Heart left ventricle (tissue), 16 donors: ENCODE data around the gene LRMDA. TPM values are rescaled to one million over a fixed set of nuclear protein-coding genes. Genes with fewer than 3 reads are reported as not detected.
A peak's percentile ranks its signal among the peaks of the same experiment; 100 is the strongest.

Experiments
- ATAC-seq, 4 donors: fragments of 200-7000 bp; cut with Tn5 transposase; one replicate each; pipeline ENCODE4 v1.9.1; 2020 to 2022; ENCODE audit warnings: moderate library complexity in 4 of 4, mild to moderate bottlenecking in 3 of 4, moderate number of reproducible peaks in 1 of 4
- DNase-seq, 5 donors: peaks; one replicate each; pipeline ENCODE4 v3.0.0-alpha.2; 2020
- H3K27ac ChIP-seq, 12 donors: fragments of 200-600 bp; sonication (generic) in 4 of 12; one replicate each; pipeline versions ENCODE4 v1.5.0 to v1.8.0; 2016 to 2022; ENCODE audit warnings: mild to moderate bottlenecking in 2 of 12
- H3K27me3 ChIP-seq, 9 donors: fragments of 200-600 bp; sonication (generic) in 2 of 9; one replicate each; pipeline versions ENCODE4 v1.5.1 to v1.8.0; 2016 to 2022; ENCODE audit warnings: mild to moderate bottlenecking in 3 of 9
- H3K36me3 ChIP-seq, 9 donors: fragments of 200-600 bp; sonication (generic) in 2 of 9; one replicate each; pipeline versions ENCODE4 v1.5.0 to v1.8.0; 2018 to 2022; ENCODE audit warnings: mild to moderate bottlenecking in 2 of 9
- H3K4me1 ChIP-seq, 12 donors: fragments of 200-600 bp; sonication (generic) in 4 of 12; one replicate each; pipeline versions ENCODE4 v1.5.0 to v1.8.0; 2016 to 2022; ENCODE audit warnings: mild to moderate bottlenecking in 3 of 12
- H3K4me3 ChIP-seq, 12 donors: fragments of 200-600 bp; sonication (generic) in 4 of 12; one replicate each; pipeline versions ENCODE4 v1.5.0 to v1.8.0; 2017 to 2022; ENCODE audit warnings: mild to moderate bottlenecking in 9 of 12, moderate library complexity in 4 of 12
- H3K9me3 ChIP-seq, 12 donors: fragments of 200-600 bp; sonication (generic) in 4 of 12; one replicate each; pipeline versions ENCODE4 v1.5.0 to v1.8.0; 2016 to 2022; ENCODE audit warnings: mild to moderate bottlenecking in 1 of 12
- POLR2A ChIP-seq, 2 donors: fragments of 450-650 bp; IDR thresholded peaks; one replicate each; pipeline ENCODE4 v1.6.1; 2017; ENCODE audit warnings: antibody characterized with exemption in 2 of 2, mild to moderate bottlenecking in 2 of 2, moderate library complexity in 2 of 2
- WGBS, 4 donors: extraction: QIAGEN DNeasy Blood & Tissue Kit in 2 of 4; methylation state at CpG; one replicate each; pipeline versions ENCODE4 v1.1.5 to v1.1.7; 2013 to 2018; 5-methylcytosine and 5-hydroxymethylcytosine counted together
- intact Hi-C, 10 donors: fragments of 100-400 bp; cut with DNase I; formaldehyde crosslinking; loops; one replicate each; pipeline versions ENCODE4 v1.11.1 to v1.14.2; 2022
- polyA plus RNA-seq, 2 donors: library from polyadenylated mRNA; stranded (reverse); fragments of 200-250 nt; gene quantifications; one replicate each; pipeline ENCODE4 v1.2.3, GENCODE V29; 2013
- total RNA-seq, 9 donors: library from RNA; depleted of rRNA in 2 of 9; stranded (reverse); fragments of >200 nt in 2 of 9; fragmentation: NEBNext Ultra II Directional in 3 of 9; extraction: Animal tissue kit (Norgen Biotek cat#: 25700) in 3 of 9; gene quantifications; one replicate each; pipeline versions ENCODE4 v1.1.0 to v1.2.4, GENCODE V29; 2016 to 2023
- TF ChIP-seq, protein P1 (sequence below), 12 donors: fragments of 200-600 bp; sonication (generic) in 4 of 12; IDR thresholded peaks; one replicate each; pipeline versions ENCODE4 v1.5.0 to v1.8.0; 2018 to 2022; ENCODE audit warnings: antibody characterized with exemption in 12 of 12, mild to moderate bottlenecking in 5 of 12
- donor health status: ischemic (EF 13 %, LVEDD 7.1; RV severe dilation, severe dysfunction).
- donor health status: healthy with polysubstance abuse.
- donor health status: DM: no; HTN: yes; CAD: no.
- donor health status: DM: no; HTN: no; CAD: no.
- donor health status: ischemic (EF 25% LVEDD 6.9; RV normal size, moderate dysfunction).
- donor health status: ischemic (EF 25% LVEDD 5.7; RV mildly dilated, moderate dysfunction).
- donor health status: healthy.
- donor health status: DM: yes; HTN: yes; CAD: no.
- donor health status: ischemic (EF 35%, LVEDD 5.7; RV mildly dilated, moderate dysfunction).
- donor health status: nonischemic (EF 11% LVEDD 7.7; RV severe dilation, severe dysfunction).
- donor health status: DM: yes; HTN: yes; CAD: no.
- donor health status: PGD.
- donor health status: ischemic (EF 29% LVEDD 5.4; RV normal size, mild dysfunction).
- donor health status: nonischemic (EF 23%, LVEDD 6.1; RV moderate dilation, normal function).

Gene LRMDA
- total and polyA plus RNA-seq, 11 donors = 2.4 to 34.4 (median 14.9) TPM

DNA sequence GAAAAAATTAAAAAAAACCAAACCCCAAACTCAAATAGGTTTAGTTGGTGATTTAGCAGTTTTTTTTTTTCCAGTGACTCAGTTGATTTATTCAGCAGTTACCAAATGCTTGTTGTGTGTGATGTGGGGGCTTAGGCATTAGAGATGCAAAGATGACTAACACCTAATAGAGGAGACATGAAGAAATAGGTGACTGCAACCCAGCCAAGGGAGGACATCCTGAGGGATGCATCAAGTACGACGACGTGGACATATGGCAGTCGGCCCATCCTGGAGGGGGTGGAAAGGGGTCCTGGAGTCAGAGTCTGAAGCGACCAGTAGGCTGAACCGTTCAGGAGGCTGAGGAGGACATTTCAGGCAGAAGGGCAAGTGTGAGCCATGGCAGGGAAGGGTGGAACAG is 35.5 kb downstream of the LRMDA start:
- intact Hi-C loops = loop anchor here in 1 of 10 donors (5.0 kb wide), 1 partner anchor 35 kb away; the partner anchor contains the start of gene LRMDA
- Histone ChIP-seq H3K4me1 (peaks cover 0 to 42% (median 16%) of the 10 kb centered on the region in 12 donors), H3K27ac (no peak overlapping the region), H3K36me3 (no peaks in the 10 kb centered on the region), H3K27me3 (no peaks in the 10 kb centered on the region), H3K9me3 (no peaks in the 10 kb centered on the region), H3K4me3 (no peak overlapping the region)
- ATAC-seq (no peak), DNase-seq (no peak)
- 82 to 90% (median 83%) methylated on average over 6 of the region's 6 CpGs for WGBS, 4 donors
- no peak for TF ChIP-seq POLR2A (IDR thresholded peaks at IDR 0.05)
- TF ChIP-seq, protein P1, sequence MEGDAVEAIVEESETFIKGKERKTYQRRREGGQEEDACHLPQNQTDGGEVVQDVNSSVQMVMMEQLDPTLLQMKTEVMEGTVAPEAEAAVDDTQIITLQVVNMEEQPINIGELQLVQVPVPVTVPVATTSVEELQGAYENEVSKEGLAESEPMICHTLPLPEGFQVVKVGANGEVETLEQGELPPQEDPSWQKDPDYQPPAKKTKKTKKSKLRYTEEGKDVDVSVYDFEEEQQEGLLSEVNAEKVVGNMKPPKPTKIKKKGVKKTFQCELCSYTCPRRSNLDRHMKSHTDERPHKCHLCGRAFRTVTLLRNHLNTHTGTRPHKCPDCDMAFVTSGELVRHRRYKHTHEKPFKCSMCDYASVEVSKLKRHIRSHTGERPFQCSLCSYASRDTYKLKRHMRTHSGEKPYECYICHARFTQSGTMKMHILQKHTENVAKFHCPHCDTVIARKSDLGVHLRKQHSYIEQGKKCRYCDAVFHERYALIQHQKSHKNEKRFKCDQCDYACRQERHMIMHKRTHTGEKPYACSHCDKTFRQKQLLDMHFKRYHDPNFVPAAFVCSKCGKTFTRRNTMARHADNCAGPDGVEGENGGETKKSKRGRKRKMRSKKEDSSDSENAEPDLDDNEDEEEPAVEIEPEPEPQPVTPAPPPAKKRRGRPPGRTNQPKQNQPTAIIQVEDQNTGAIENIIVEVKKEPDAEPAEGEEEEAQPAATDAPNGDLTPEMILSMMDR (IDR thresholded peaks at IDR 0.05) = no peak

DNA sequence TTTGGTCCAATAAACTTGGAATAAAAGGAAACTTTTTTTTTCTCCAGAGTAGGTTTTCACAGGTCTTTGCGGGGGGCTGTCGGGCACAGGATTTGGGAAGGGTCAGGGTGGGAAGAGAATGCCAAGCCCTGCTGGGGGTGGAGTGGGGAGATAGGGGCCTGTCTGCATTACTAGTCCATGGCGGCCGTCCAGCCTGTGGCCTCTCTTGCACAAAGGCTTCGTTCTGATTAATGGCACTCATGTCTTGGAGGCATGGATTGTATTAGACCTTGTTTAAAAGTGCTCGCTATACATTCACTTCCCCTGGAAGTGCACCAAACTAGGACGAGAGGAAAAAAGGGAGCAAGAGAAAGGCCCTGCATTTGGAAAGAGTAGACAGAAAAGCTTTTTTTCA is 37.2 kb downstream of the LRMDA start:
- Histone ChIP-seq H3K4me1 (peaks cover 0 to 45% (median 16%) of the 10 kb centered on the region in 12 donors), H3K27ac (peak overlapping the region in 7 of 12 donors; percentile 3 to 68 (median 33))
- DNase-seq = peak in 2 of 5 donors; percentile 9 to 52

GRCh38 chr10:75469006-75469616 is 37.7 kb downstream of the LRMDA start:
- H3K9me3 ChIP-seq = no peaks in the 10 kb centered on the region
- no peak overlapping the region for H3K4me3 ChIP-seq
- no peaks in the 10 kb centered on the region for H3K27me3 ChIP-seq
- intact Hi-C loops = loop anchor here in 1 of 10 donors (5.0 kb wide), 1 partner anchor 37 kb away; the partner anchor contains the start of gene LRMDA
- DNase-seq (peak in 3 of 5 donors; percentile 13 to 49 (median 33)), ATAC-seq (peak; percentile 56 to 90 (median 72))
- H3K4me1 ChIP-seq = peaks cover 0 to 45% (median 16%) of the 10 kb centered on the region in 12 donors
- TF ChIP-seq POLR2A (IDR thresholded peaks at IDR 0.05) = no peak
- TF ChIP-seq, protein P1 (IDR thresholded peaks at IDR 0.05) = no peak
- WGBS, 4 donors = 36 to 56% (median 45%) methylated on average over 3 of the region's 3 CpGs
- no peaks in the 10 kb centered on the region for H3K36me3 ChIP-seq
- peak overlapping the region in 8 of 12 donors; percentile 3 to 68 (median 33) for H3K27ac ChIP-seq

More for the DNA sequence above, 37.2 kb downstream of the LRMDA start:
- no peak overlapping the region for H3K4me3 ChIP-seq
- intact Hi-C loops = loop anchor here in 1 of 10 donors (5.0 kb wide), 1 partner anchor 36 kb away; the partner anchor contains the start of gene LRMDA
- no peaks in the 10 kb centered on the region for H3K27me3 ChIP-seq
- no peaks in the 10 kb centered on the region for H3K36me3 ChIP-seq
- 73 to 80% (median 76%) methylated on average over 7 of the region's 7 CpGs for WGBS, 4 donors
- peak in 3 of 4 donors; percentile 6 to 17 (median 7) for ATAC-seq
- no peaks in the 10 kb centered on the region for H3K9me3 ChIP-seq
- TF ChIP-seq, protein P1 (IDR thresholded peaks at IDR 0.05) = no peak
- no peak for TF ChIP-seq POLR2A (IDR thresholded peaks at IDR 0.05)

DNA sequence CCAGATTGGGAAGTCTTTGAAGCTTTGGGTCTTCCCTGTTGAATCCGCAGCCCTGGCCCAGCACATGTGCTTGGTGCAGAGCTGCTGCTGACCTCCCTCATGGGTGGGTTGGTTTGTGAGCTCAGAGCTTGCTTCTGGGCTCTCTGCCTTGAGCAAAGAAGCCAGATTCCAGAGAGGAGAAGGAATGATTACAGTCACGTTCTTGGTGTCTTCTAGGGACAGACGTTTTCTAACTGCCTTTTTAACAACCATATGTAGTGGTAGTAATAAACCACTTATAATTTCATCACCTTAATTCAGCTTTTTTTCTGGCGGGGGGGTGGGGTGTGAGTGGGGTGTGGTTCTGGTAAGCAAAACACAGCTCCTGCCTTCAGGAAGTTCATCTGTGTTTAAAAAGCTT is 39.5 kb downstream of the LRMDA start:
- no peak overlapping the region for H3K4me3 ChIP-seq
- TF ChIP-seq, protein P1 (IDR thresholded peaks at IDR 0.05) = no peak
- TF ChIP-seq POLR2A (IDR thresholded peaks at IDR 0.05) = no peak
- intact Hi-C loops = no loop called here
- H3K36me3 ChIP-seq = no peaks in the 10 kb centered on the region
- peaks cover 0 to 37% (median 16%) of the 10 kb centered on the region in 12 donors for H3K4me1 ChIP-seq
- DNase-seq (no peak), ATAC-seq (no peak)
- 46 to 67% (median 60%) methylated on average over 3 to 4 of the region's 4 CpGs for WGBS, 4 donors
- no peaks in the 10 kb centered on the region for H3K9me3 ChIP-seq
- H3K27ac ChIP-seq = no peak overlapping the region
- H3K27me3 ChIP-seq = no peaks in the 10 kb centered on the region
